C4-2B (cell line): ENCODE results near the gene HES7.

Source experiments
- H3K27ac ChIP-seq: fragments of 450-650 bp; 2 replicates; pipeline ENCODE4 v1.5.1; 2017
- CTCF ChIP-seq: fragments of 450-650 bp; conservative IDR thresholded peaks from 2 replicates; pipeline ENCODE4 v1.5.1; 2017; ENCODE audit warnings: mild to moderate bottlenecking
- ZFX ChIP-seq: fragments of 450-650 bp; IDR thresholded peaks from 2 replicates; pipeline ENCODE4 v1.6.1; 2017

HES7 gene

GRCh38 chr17:8100763-8101162 is 23.1 kb downstream of the HES7 start:
- H3K27ac ChIP-seq: no peak overlapping the region
- TF ChIP-seq ZFX: no peak
- no peak for TF ChIP-seq CTCF

- TF ChIP-seq CTCF (no peak), ZFX (no peak)
- no peak overlapping the region for H3K27ac ChIP-seq
These were observed 23.8 kb downstream of the HES7 start for GRCh38 chr17:8100111-8100510.

GRCh38 chr17:8096541-8096940 is 27.4 kb downstream of the HES7 start:
- TF ChIP-seq CTCF (no peak), ZFX (no peak)

GRCh38 chr17:8095361-8095760 is 28.5 kb downstream of the HES7 start:
- no peak for TF ChIP-seq ZFX
- TF ChIP-seq CTCF: no peak
- no peak overlapping the region for H3K27ac ChIP-seq

More at GRCh38 chr17:8096541-8096940, 27.4 kb downstream of the HES7 start:
- no peak overlapping the region for H3K27ac ChIP-seq

- TF ChIP-seq CTCF (no peak), ZFX (no peak)
- no peak overlapping the region for H3K27ac ChIP-seq
These were observed 32.7 kb downstream of the HES7 start for GRCh38 chr17:8091033-8091687.

- TF ChIP-seq ZFX (no peak), CTCF (no peak)
These were observed 34.2 kb downstream of the HES7 start for GRCh38 chr17:8089728-8090127.

GRCh38 chr17:8087952-8088230 is 36.0 kb downstream of the HES7 start:
- TF ChIP-seq CTCF (no peak), ZFX (no peak)

More at GRCh38 chr17:8089728-8090127, 34.2 kb downstream of the HES7 start:
- H3K27ac ChIP-seq: no peak overlapping the region

More at GRCh38 chr17:8087952-8088230, 36.0 kb downstream of the HES7 start:
- H3K27ac ChIP-seq: no peak overlapping the region
